Astrocyte (in vitro differentiated cells and primary cell): ENCODE results near the gene CCNYL1.

Experiments
- EZH2 ChIP-seq: IDR thresholded peaks from 2 replicates; pipeline ENCODE4 v1.6.1; 2012; ENCODE audit warnings: mild to moderate bottlenecking, low read length, inconsistent platforms; ENCODE audit not compliant: insufficient read depth
- TF ChIP-seq, protein P1 (sequence below): IDR thresholded peaks from 2 replicates; pipeline ENCODE4 v1.5.1; 2011; ENCODE audit warnings: low read depth, mild to moderate bottlenecking, inconsistent platforms, low read length, moderate library complexity; ENCODE audit not compliant: insufficient read depth

DNA sequence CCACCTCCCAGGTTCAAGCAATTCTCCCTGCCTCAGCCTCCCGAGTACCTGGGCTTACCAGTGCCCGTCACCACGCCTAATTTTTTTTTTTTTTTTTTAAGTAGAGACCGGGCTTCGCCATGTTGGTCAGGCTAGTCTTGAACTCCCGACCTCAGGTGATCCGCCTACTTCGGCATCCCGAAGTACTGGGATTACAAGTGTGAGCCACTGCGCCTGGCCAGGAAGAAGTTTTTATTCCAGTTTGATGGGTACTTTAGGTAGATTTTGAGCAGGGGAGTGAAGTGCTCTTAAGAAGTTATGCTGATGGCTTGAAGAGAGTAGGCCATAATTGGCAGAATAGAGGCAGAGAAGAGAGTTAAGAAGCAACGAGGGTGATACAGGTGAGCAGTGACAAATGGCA lies 33.0 kb downstream of the CCNYL1 start:
- TF ChIP-seq, protein P1, sequence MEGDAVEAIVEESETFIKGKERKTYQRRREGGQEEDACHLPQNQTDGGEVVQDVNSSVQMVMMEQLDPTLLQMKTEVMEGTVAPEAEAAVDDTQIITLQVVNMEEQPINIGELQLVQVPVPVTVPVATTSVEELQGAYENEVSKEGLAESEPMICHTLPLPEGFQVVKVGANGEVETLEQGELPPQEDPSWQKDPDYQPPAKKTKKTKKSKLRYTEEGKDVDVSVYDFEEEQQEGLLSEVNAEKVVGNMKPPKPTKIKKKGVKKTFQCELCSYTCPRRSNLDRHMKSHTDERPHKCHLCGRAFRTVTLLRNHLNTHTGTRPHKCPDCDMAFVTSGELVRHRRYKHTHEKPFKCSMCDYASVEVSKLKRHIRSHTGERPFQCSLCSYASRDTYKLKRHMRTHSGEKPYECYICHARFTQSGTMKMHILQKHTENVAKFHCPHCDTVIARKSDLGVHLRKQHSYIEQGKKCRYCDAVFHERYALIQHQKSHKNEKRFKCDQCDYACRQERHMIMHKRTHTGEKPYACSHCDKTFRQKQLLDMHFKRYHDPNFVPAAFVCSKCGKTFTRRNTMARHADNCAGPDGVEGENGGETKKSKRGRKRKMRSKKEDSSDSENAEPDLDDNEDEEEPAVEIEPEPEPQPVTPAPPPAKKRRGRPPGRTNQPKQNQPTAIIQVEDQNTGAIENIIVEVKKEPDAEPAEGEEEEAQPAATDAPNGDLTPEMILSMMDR = no peak
- no peak for TF ChIP-seq EZH2
